ENCODE measurements around the gene RIMS1.

The RIMS1 gene

GRCh38 chr6:72283571-72283970 lies 397.2 kb downstream of the RIMS1 start:
- H3K9me2 ChIP-seq (ENCODE audit: low read depth, low read length): no peaks in the 10 kb centered on the region
- no peak overlapping the region for H3K27ac ChIP-seq (ENCODE audit: low read depth, low read length, poor library complexity, severe bottlenecking)
- H3K9ac ChIP-seq (ENCODE audit: low read length): no peak overlapping the region
- no peaks in the 10 kb centered on the region for H3K27me3 ChIP-seq (ENCODE audit: insufficient read depth, low read length)
- H3K4me3 ChIP-seq (ENCODE audit: low read depth, low read length, poor library complexity, severe bottlenecking): no peak overlapping the region
- H3K4me2 ChIP-seq (ENCODE audit: low read length): no peak overlapping the region
- TF ChIP-seq EZH2 (IDR thresholded peaks at IDR 0.05; ENCODE audit: borderline replicate concordance, low read length): no peak
- TF ChIP-seq CTCF (IDR thresholded peaks at IDR 0.05; ENCODE audit: low read length): no peak
- H2AFZ ChIP-seq (ENCODE audit: low read length): no peak overlapping the region
- no peaks in the 10 kb centered on the region for H4K20me1 ChIP-seq (ENCODE audit: insufficient read depth, low read length)
- no peaks in the 10 kb centered on the region for H3K4me1 ChIP-seq (ENCODE audit: insufficient read depth, low read length, severe bottlenecking)
- H3K36me3 ChIP-seq (ENCODE audit: insufficient read depth, low read length): no peaks in the 10 kb centered on the region
- no peaks in the 10 kb centered on the region for H3F3A ChIP-seq (ENCODE audit: insufficient read depth, low read length)
- no peaks in the 10 kb centered on the region for H3K9me3 ChIP-seq (ENCODE audit: low read length)
- no peaks in the 10 kb centered on the region for H3K79me2 ChIP-seq (ENCODE audit: insufficient read depth, low read length)

DNA sequence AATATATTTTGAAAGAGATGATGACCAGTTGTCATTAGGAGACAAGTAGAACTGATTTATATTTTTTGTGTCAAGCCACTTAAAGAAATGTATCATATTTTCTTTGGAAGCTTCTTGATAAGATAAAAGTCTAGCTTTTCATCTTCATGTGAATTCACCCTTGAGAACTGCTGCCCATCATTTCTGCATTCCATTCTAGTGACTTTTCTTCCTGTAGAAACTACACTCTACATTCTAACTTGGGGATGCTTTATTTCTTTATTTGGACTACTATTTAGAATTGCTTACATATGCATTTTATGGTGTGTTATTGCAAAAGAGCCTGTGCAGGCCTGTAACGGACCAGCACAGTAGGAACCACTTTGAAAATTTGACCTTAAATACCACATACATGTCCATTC lies 400.6 kb downstream of the RIMS1 start:
- H3K27ac ChIP-seq (ENCODE audit: low read depth, low read length, poor library complexity, severe bottlenecking): no peak overlapping the region
- no peak for TF ChIP-seq CTCF (IDR thresholded peaks at IDR 0.05; ENCODE audit: low read length)
- no peak for TF ChIP-seq EZH2 (IDR thresholded peaks at IDR 0.05; ENCODE audit: borderline replicate concordance, low read length)

GRCh38 chr6:72287801-72288200 lies 401.5 kb downstream of the RIMS1 start:
- no peaks in the 10 kb centered on the region for H3K27me3 ChIP-seq (ENCODE audit: insufficient read depth, low read length)
- H3K4me2 ChIP-seq (ENCODE audit: low read length): no peak overlapping the region
- H3K9ac ChIP-seq (ENCODE audit: low read length): no peak overlapping the region
- no peaks in the 10 kb centered on the region for H3K79me2 ChIP-seq (ENCODE audit: insufficient read depth, low read length)
- no peak overlapping the region for H2AFZ ChIP-seq (ENCODE audit: low read length)
- no peak overlapping the region for H3K27ac ChIP-seq (ENCODE audit: low read depth, low read length, poor library complexity, severe bottlenecking)
- no peak for TF ChIP-seq CTCF (IDR thresholded peaks at IDR 0.05; ENCODE audit: low read length)
- no peak for TF ChIP-seq EZH2 (IDR thresholded peaks at IDR 0.05; ENCODE audit: borderline replicate concordance, low read length)
- no peak overlapping the region for H3K4me3 ChIP-seq (ENCODE audit: low read depth, low read length, poor library complexity, severe bottlenecking)
- no peaks in the 10 kb centered on the region for H4K20me1 ChIP-seq (ENCODE audit: insufficient read depth, low read length)
- H3K36me3 ChIP-seq (ENCODE audit: insufficient read depth, low read length): no peaks in the 10 kb centered on the region
- no peaks in the 10 kb centered on the region for H3K9me3 ChIP-seq (ENCODE audit: low read length)
- no peaks in the 10 kb centered on the region for H3K4me1 ChIP-seq (ENCODE audit: insufficient read depth, low read length, severe bottlenecking)
- no peaks in the 10 kb centered on the region for H3K9me2 ChIP-seq (ENCODE audit: low read depth, low read length)
- H3F3A ChIP-seq (ENCODE audit: insufficient read depth, low read length): no peaks in the 10 kb centered on the region

More for the DNA sequence above, 400.6 kb downstream of the RIMS1 start:
- no peaks in the 10 kb centered on the region for H3K9me2 ChIP-seq (ENCODE audit: low read depth, low read length)
- no peaks in the 10 kb centered on the region for H3F3A ChIP-seq (ENCODE audit: insufficient read depth, low read length)
- no peaks in the 10 kb centered on the region for H3K79me2 ChIP-seq (ENCODE audit: insufficient read depth, low read length)
- H4K20me1 ChIP-seq (ENCODE audit: insufficient read depth, low read length): no peaks in the 10 kb centered on the region
- H3K36me3 ChIP-seq (ENCODE audit: insufficient read depth, low read length): no peaks in the 10 kb centered on the region
- H3K27me3 ChIP-seq (ENCODE audit: insufficient read depth, low read length): no peaks in the 10 kb centered on the region
- H3K4me1 ChIP-seq (ENCODE audit: insufficient read depth, low read length, severe bottlenecking): no peaks in the 10 kb centered on the region
- H3K4me2 ChIP-seq (ENCODE audit: low read length): no peak overlapping the region
- H3K9ac ChIP-seq (ENCODE audit: low read length): no peak overlapping the region
- H2AFZ ChIP-seq (ENCODE audit: low read length): no peak overlapping the region
- no peak overlapping the region for H3K4me3 ChIP-seq (ENCODE audit: low read depth, low read length, poor library complexity, severe bottlenecking)
- H3K9me3 ChIP-seq (ENCODE audit: low read length): no peaks in the 10 kb centered on the region

All from OCI-LY1 (cell line).